CD1c-positive myeloid dendritic cell (primary cell): ENCODE measurements around the gene SPOCK1.

Source experiments
- DNase-seq: peaks from one replicate; pipeline ENCODE4 v3.0.0-alpha.2; 2016; ENCODE audit errors: extremely low spot score

The SPOCK1 gene

GRCh38 chr5:137199966-137200365 is 299.2 kb downstream of the SPOCK1 start:
- no peak for DNase-seq

GRCh38 chr5:137199201-137199600 is 299.9 kb downstream of the SPOCK1 start:
- no peak for DNase-seq

- no peak for DNase-seq
Measured at GRCh38 chr5:137195483-137195882, 303.6 kb downstream of the SPOCK1 start.

GRCh38 chr5:137194300-137194699 is 304.8 kb downstream of the SPOCK1 start:
- DNase-seq, result no peak

GRCh38 chr5:137192293-137192743 is 306.8 kb downstream of the SPOCK1 start:
- DNase-seq, result no peak

- DNase-seq, result no peak
Measured at GRCh38 chr5:137191179-137191578, 307.9 kb downstream of the SPOCK1 start.

- DNase-seq, result no peak
Measured at GRCh38 chr5:137190441-137190840, 308.7 kb downstream of the SPOCK1 start.

GRCh38 chr5:137190031-137190430 is 309.1 kb downstream of the SPOCK1 start:
- no peak for DNase-seq

GRCh38 chr5:137188566-137188965 is 310.6 kb downstream of the SPOCK1 start:
- no peak for DNase-seq

- no peak for DNase-seq
Measured at GRCh38 chr5:137186759-137187461, 312.2 kb downstream of the SPOCK1 start.

GRCh38 chr5:137185193-137185592 is 313.9 kb downstream of the SPOCK1 start:
- DNase-seq, result no peak

- DNase-seq, result no peak
Measured at GRCh38 chr5:137184734-137185133, 314.4 kb downstream of the SPOCK1 start.

GRCh38 chr5:137182576-137182975 is 316.6 kb downstream of the SPOCK1 start:
- DNase-seq, result no peak

- DNase-seq, result no peak
Measured at GRCh38 chr5:137181667-137182066, 317.5 kb downstream of the SPOCK1 start.

GRCh38 chr5:137179203-137179602 is 319.9 kb downstream of the SPOCK1 start:
- no peak for DNase-seq

- no peak for DNase-seq
Measured at GRCh38 chr5:137176609-137177008, 322.5 kb downstream of the SPOCK1 start.

- no peak for DNase-seq
Measured at GRCh38 chr5:137176126-137176525, 323.0 kb downstream of the SPOCK1 start.

GRCh38 chr5:137174196-137174595 is 324.9 kb downstream of the SPOCK1 start:
- DNase-seq, result no peak

- DNase-seq, result no peak
Measured at GRCh38 chr5:137172258-137172657, 326.9 kb downstream of the SPOCK1 start.

- no peak for DNase-seq
Measured at GRCh38 chr5:137167187-137167586, 331.9 kb downstream of the SPOCK1 start.

GRCh38 chr5:137164961-137165360 is 334.2 kb downstream of the SPOCK1 start:
- no peak for DNase-seq

- DNase-seq, result no peak
Measured at GRCh38 chr5:137164536-137164935, 334.6 kb downstream of the SPOCK1 start.

GRCh38 chr5:137158691-137159090 is 340.4 kb downstream of the SPOCK1 start:
- no peak for DNase-seq

- no peak for DNase-seq
Measured at GRCh38 chr5:137156180-137156579, 342.9 kb downstream of the SPOCK1 start.
